ENCODE measurements around the gene DNM3. TPM values are rescaled to one million over a fixed set of nuclear protein-coding genes. Genes with fewer than 3 reads are reported as not detected.
A peak's percentile ranks its signal among the peaks of the same experiment; 100 is the strongest.

Gene DNM3
- total and polyA plus RNA-seq, 2 donors (not counting 3 experiments of a cell fraction or from before 2014, with no cell fraction given): 1.4 to 2.5 TPM

- dilution Hi-C loops (cut with MboI; ENCODE audit: extremely low pct_ligation_motif_present, low sequenced_read_pairs): no loop called here
- no TSS peak for BruUV-seq (replicated peaks)
- Histone ChIP-seq H2AFZ (ENCODE audit: low read depth, low read length) (no peak overlapping the region), H3K9me1 (replicated peaks; ENCODE audit: control insufficient read depth, extremely low read depth, insufficient read depth, low read length) (no peaks in the 10 kb centered on the region), H3K4me1 (ENCODE audit: control insufficient read depth, extremely low read depth, insufficient read depth, low read length) (peaks cover 26% of the 10 kb centered on the region), H3K27ac (ENCODE audit: insufficient read depth, low read depth, low read length) (no peak overlapping the region), H3K4me2 (ENCODE audit: insufficient read depth, low read length) (peak overlapping the region; percentile 20), H3K36me3 (ENCODE audit: control insufficient read depth in 2 of 2, extremely low read depth in 1 of 2, insufficient read depth in 2 of 2, low read length in 2 of 2) (no peaks in the 10 kb centered on the region), H3K9ac (replicated peaks; ENCODE audit: extremely low read depth, insufficient read depth, low read length) (no peak overlapping the region), H4K20me1 (replicated peaks; ENCODE audit: control insufficient read depth, extremely low read depth, insufficient read depth, low read length) (no peaks in the 10 kb centered on the region), H3K4me3 (replicated peaks in 1 of 3; ENCODE audit: insufficient read depth in 1 of 3, low read depth in 1 of 3, low read length in 3 of 3) (no peak overlapping the region), H3K79me2 (ENCODE audit: control insufficient read depth, insufficient read depth, low read length) (no peaks in the 10 kb centered on the region), H3K9me3 (replicated peaks; ENCODE audit: control insufficient read depth, insufficient read depth, low read length) (no peaks in the 10 kb centered on the region), H3K27me3 (ENCODE audit: control insufficient read depth in 2 of 2, insufficient read depth in 2 of 2, low read length in 2 of 2) (no peaks in the 10 kb centered on the region)
- DNase-seq (ENCODE audit: low read depth, low spot score) (no peak), FAIRE-seq (no peak)
- ChIA-PET POLR2A (no interaction called here), CTCF (interaction anchor here (0.8 to 1.4 kb wide), 4 partner anchors 10 to 392 kb away, joined by 3 to 8 read pairs (median 4); no protein-coding TSS in a partner anchor)
- no peak for TF ChIP-seq EZH2 (IDR thresholded peaks at IDR 0.05; ENCODE audit: borderline replicate concordance, low read depth, low read length, severe bottlenecking)
- TF ChIP-seq POLR2A (IDR thresholded peaks at IDR 0.05; ENCODE audit: low read depth, low read length): no peak
- TF ChIP-seq MAX (IDR thresholded peaks at IDR 0.05; ENCODE audit: insufficient read depth, insufficient read length): no peak
- TF ChIP-seq JUN (IDR thresholded peaks at IDR 0.05; ENCODE audit: borderline replicate concordance, insufficient read depth, insufficient read length, low read depth): no peak
- no peak for TF ChIP-seq GATA2 (IDR thresholded peaks at IDR 0.05; ENCODE audit: insufficient read depth, insufficient read length, low read depth, low read length)
- no peak for TF ChIP-seq CTCF (IDR thresholded peaks at IDR 0.05; ENCODE audit: extremely low read depth in 1 of 2, insufficient read depth in 1 of 2, low read depth in 1 of 2, low read length in 2 of 2)
- no peak for TF ChIP-seq MYC (IDR thresholded peaks at IDR 0.05; ENCODE audit: low read depth, low read length)
- no peak for TF ChIP-seq POLR2AphosphoS5 (IDR thresholded peaks at IDR 0.05; ENCODE audit: insufficient read depth, low read depth, low read length)
- TF ChIP-seq FOS (IDR thresholded peaks at IDR 0.05; ENCODE audit: borderline replicate concordance, insufficient read depth, low read length): no peak
- intact Hi-C loops (cut with micrococcal nuclease): no loop called here
Observed at GRCh38 chr1:172394141-172394751, 552.9 kb downstream of the DNM3 start.
